Hepatocyte (in vitro differentiated cells): ENCODE results near the gene COL15A1.

Experiments used
- CTCF ChIP-seq: fragments of 200-600 bp; sonication (generic); IDR thresholded peaks from 2 replicates; pipeline ENCODE4 v1.5.1; 2016; ENCODE audit warnings: antibody characterized with exemption, mild to moderate bottlenecking; ENCODE audit not compliant: poor library complexity
- EZH2 ChIP-seq: fragments of 200-600 bp; sonication (generic); IDR thresholded peaks from 2 replicates; pipeline ENCODE4 v1.6.1; 2016; ENCODE audit warnings: antibody characterized with exemption, mild to moderate bottlenecking, borderline replicate concordance
- EZH2phosphoT487 ChIP-seq: fragments of 200-600 bp; sonication (generic); IDR thresholded peaks from one replicate; pipeline ENCODE4 v1.6.1; 2018; ENCODE audit warnings: antibody characterized with exemption, mild to moderate bottlenecking, low read depth, moderate library complexity; ENCODE audit not compliant: unreplicated experiment, severe bottlenecking

GRCh38 chr9:98931600-98932389 is 11.9 kb upstream of the COL15A1 start:
- TF ChIP-seq CTCF (no peak), EZH2 (no peak), EZH2phosphoT487 (no peak)
